CD4-positive, alpha-beta T cell treated with Interleukin-12 subunit alpha and Interleukin-12 subunit beta, for 1 hour (primary cell): ENCODE results near the gene REX1BD.

Experiments
- DNase-seq: peaks from one replicate; pipeline ENCODE4 v3.0.0-alpha.2; 2020

Gene REX1BD

GRCh38 chr19:18618236-18618635 is 29.6 kb downstream of the REX1BD start:
- no peak for DNase-seq

- no peak for DNase-seq
These were observed 31.7 kb downstream of the REX1BD start for GRCh38 chr19:18620311-18620710.

- DNase-seq, result no peak
These were observed 32.3 kb downstream of the REX1BD start for GRCh38 chr19:18620902-18621301.

- DNase-seq, result no peak
These were observed 38.3 kb downstream of the REX1BD start for GRCh38 chr19:18626906-18627305.

- DNase-seq, result no peak
These were observed 40.8 kb downstream of the REX1BD start for GRCh38 chr19:18629166-18630088.

GRCh38 chr19:18633321-18633720 is 44.7 kb downstream of the REX1BD start:
- DNase-seq, result no peak

- DNase-seq, result no peak
These were observed 46.2 kb downstream of the REX1BD start for GRCh38 chr19:18634612-18635297.

GRCh38 chr19:18635831-18636182 is 47.2 kb downstream of the REX1BD start:
- no peak for DNase-seq

- DNase-seq, result peak; percentile 98
These were observed 47.8 kb downstream of the REX1BD start for GRCh38 chr19:18636183-18636968.

- no peak for DNase-seq
These were observed 48.5 kb downstream of the REX1BD start, which contains the start of gene KLHL26 for GRCh38 chr19:18636969-18637629. Gene KLHL26 (plus strand): TSS chr19:18637028. CDS start chr19:18637055, 27 bp downstream.

- DNase-seq, result no peak
These were observed 49.4 kb downstream of the REX1BD start for GRCh38 chr19:18637673-18638630.

- DNase-seq, result no peak
These were observed 51.2 kb downstream of the REX1BD start for GRCh38 chr19:18639706-18640243.
